Raji (cell line): ENCODE results near the gene ST6GALNAC6.

ENCODE experiments used
- POLR2A ChIP-seq: IDR thresholded peaks from 2 replicates; pipeline ENCODE4 v1.6.1; 2011; ENCODE audit warnings: low read depth, low read length, control low read depth; ENCODE audit not compliant: insufficient read depth

The ST6GALNAC6 gene

DNA sequence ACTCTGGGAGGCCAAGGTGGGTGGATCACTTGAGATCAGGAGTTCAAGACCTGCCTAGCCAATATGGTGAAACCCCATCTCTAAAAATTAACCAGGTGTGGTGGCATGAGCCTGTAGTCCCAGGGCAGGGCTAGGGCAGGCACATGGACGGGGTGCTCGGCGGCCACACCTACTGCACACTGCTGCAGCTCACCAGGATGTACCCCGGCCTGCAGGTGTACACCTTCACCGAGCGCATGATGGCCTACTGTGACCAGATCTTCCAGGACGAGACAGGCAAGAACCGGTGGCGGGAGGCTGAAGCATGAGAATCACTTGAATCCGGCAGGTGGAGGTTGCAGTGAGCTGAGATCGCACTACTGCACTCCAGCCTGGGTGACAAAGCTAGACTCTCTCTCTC lies 14.3 kb upstream of the ST6GALNAC6 start:
- TF ChIP-seq POLR2A = no peak

DNA sequence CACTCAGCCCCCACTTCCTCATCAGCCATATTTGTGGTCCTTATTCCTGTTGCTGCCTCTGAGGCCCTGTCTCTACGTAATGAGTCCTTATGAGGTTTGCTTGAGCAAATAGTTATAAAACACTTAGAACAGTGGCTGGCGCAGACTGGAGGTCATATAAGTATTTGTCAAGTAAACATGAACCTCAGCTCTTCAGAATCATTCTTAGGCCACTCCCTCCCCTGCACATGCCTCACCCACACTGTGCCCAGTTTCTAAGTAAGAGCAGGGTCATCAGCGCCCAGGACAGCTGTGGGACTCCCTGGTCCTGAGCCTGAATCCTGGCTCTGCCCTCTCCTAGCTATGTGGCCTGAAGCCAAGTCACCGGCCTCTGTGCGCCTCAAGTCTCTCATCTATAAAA lies 13.5 kb upstream of the ST6GALNAC6 start:
- TF ChIP-seq POLR2A = no peak

DNA sequence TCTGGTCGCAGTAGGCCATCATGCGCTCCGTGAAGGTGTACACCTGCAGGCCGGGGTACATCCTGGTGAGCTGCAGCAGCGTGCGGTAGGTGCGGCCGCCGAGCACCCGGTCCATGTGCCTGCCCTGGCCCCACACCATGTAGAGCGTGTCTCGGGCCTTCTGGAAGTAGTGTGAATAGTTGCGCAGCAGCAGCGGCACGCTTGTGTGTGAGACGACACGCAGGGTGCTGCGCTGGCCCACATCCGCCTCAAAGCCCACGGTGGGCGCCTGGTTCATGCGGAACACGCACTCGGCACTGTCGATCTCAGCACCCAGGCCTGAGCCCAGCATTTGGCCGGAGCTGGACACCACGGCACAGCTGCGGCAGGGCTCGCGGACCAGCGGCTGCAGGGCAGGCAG lies 12.9 kb upstream of the ST6GALNAC6 start:
- no peak for TF ChIP-seq POLR2A

DNA sequence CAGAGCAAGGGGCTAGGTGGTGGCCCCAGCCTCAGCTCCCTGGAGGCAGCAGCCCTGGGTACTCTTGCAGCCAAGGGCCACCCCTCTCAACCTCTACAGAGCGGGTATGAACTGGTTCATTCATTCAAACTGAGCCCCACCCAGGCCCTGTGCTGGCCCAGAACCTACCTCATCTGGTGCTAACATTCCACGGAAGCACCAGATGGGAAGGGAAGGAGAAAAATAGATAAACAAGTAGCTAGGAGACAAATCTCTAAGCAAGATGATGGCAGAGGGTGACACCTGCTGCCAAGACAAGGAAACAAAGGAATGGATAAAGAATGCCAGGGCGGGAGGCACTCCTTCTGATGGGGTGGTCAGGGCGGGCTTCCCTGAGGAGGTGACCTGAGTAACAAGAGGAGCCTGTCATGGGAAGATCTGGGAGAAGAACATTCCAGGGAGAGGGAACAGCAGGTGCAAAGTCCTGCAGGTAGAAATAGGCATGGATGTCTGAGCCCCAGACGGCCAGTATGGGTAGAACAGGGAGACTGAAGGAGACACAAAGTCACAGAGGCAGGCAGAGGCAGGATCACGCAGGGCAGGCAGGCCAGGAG lies 11.3 kb upstream of the ST6GALNAC6 start:
- no peak for TF ChIP-seq POLR2A

DNA sequence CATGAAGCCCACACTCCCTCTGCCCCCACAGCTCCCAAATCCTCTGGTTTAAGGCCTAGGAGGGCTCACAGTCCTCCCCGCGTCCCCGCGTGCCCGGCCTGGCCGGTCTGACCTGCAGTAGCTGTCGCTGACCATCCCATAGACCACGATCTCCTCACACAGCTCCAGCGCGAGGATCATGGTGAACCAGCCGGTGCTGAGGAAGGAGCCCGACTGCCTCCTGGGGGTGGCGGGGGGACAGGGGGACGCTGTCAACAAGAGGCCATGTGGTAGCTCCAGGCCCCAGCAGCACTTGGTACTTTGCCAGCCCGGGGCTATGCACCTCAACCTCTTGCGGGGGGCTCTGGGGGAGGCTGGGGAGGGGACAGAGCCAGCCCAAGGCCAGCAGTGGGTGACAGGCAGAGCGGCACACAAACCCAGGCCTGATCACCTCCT lies 10.5 kb upstream of the ST6GALNAC6 start:
- TF ChIP-seq POLR2A = no peak

DNA sequence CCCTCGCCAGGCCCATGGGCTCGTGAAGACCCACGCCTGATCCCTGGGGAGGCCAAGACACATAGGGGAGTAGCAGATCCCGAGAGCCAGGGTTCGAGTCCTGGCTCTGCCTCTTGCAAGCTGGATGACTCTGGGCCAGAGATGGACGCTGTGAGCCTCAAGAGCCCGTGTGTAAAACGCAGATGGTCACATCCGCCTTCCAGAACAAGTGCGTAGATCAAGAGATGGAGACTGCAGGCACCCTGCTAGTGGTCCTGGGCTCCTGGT lies 9.2 kb upstream of the ST6GALNAC6 start:
- TF ChIP-seq POLR2A = no peak

DNA sequence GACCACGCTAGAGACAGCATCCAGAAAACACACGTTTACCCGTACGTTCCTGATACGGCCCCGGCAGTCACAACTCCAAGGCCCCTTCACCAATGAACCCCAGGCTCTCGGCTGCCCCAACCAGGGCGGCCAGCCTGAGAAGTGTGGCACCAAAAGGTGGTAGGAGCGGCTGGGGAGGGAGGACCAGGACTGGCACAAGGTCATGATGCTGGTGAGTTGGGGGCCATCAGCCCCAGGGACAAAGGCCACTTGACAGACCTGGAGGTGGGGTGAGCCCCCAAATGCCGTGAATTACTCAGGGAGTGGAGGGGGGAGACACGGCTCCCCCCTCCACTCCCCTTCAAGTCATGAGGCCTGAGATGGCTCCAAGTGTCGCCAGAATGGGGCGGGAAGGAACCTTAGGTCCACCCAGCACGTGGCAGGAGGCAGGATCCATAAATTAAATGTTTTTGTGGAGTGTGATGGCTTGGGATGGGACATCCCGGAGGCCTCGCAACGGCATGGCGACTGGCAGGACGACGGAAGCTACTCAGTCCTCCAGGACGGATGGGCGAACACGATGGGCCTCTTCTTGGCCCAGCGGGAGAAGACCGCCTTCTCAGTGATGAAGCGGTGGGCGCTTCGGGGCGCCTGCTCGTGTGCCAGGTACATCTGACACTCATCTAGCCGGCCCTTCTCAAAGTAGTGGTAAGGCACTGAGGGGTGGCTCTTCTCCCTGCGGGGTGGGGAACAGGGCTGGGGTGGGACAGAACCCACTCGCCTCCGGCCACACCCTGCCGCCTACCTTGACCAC lies 8.7 kb upstream of the ST6GALNAC6 start:
- no peak for TF ChIP-seq POLR2A

DNA sequence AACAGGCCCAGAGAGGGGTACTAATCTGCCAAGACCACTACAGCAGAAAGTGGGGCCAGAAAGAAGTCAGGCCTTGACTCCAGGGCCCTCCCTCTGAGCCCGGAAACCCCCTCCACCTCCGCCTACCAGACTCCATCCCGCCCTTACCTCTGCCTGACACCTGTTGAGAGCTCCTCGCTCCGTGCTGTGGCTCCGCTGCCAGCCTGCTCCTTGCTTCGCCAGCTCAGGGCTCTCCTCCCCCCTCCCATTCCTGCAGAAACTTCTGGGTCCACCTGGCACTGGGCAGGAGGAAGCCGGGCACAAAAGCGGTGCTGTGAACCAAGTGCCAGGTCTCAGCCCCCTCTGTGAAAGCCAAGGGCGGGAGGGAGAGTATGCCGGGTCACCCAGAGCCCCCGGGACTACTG lies 6.4 kb upstream of the ST6GALNAC6 start:
- TF ChIP-seq POLR2A = no peak

DNA sequence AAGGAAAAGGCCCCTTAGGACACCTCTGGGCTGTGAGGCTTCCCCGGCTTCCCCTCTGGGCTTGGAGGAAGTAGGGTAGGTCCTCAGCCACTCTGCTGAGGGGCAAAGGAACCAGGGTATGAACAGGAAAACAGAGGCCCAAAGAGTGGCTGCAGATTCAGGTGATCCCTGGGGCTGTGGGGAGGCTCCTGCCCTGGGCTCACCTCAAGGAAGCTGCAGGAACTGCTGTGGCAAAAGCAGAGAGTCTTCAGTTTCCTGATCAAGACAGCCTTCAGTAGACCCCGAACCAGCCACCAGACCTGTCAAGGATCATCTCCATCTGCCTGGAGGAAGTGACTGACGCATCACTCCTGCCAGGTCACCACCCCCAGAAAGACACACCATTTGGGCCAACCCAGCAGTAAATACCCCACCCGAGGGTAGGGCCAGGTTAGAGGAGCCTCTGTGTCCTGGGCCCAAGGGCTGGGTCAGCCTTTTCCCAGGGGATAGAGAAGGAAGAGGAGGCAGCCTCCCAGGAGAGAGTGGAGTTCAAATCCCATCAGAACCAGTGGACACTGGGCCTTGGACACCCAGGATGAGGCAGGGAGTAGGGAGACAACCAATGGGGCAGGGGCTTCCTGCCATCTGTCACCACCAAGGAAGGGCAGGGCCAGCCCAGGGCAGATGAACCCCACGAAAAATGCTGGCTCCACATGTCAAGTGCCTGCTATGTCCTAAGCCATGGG lies 5.8 kb upstream of the ST6GALNAC6 start:
- peak; percentile 39; the same call in 1 of the 2 replicates for TF ChIP-seq POLR2A

DNA sequence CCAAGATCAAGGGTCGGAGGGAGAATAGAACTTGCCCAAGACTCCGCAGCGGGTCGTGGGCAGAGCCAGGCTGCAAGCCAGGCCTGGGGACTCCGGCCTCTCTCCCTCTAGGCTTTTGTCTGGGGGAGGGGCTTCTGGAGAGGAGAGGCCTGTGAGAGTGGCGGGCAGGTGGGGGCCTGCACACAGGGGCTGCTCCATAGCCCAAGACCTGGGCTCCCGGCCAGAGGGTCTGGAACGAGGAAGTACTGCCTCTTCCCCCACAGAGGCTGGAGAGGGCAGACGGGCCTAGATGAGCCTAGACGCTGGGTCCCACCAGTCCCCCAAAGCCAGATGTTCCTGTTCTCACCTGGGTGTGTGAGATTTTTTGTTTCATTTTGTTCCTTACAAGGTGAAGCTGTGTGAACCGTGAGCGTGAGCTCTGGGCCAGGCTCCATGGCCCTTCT lies 5.2 kb upstream of the ST6GALNAC6 start:
- no peak for TF ChIP-seq POLR2A

DNA sequence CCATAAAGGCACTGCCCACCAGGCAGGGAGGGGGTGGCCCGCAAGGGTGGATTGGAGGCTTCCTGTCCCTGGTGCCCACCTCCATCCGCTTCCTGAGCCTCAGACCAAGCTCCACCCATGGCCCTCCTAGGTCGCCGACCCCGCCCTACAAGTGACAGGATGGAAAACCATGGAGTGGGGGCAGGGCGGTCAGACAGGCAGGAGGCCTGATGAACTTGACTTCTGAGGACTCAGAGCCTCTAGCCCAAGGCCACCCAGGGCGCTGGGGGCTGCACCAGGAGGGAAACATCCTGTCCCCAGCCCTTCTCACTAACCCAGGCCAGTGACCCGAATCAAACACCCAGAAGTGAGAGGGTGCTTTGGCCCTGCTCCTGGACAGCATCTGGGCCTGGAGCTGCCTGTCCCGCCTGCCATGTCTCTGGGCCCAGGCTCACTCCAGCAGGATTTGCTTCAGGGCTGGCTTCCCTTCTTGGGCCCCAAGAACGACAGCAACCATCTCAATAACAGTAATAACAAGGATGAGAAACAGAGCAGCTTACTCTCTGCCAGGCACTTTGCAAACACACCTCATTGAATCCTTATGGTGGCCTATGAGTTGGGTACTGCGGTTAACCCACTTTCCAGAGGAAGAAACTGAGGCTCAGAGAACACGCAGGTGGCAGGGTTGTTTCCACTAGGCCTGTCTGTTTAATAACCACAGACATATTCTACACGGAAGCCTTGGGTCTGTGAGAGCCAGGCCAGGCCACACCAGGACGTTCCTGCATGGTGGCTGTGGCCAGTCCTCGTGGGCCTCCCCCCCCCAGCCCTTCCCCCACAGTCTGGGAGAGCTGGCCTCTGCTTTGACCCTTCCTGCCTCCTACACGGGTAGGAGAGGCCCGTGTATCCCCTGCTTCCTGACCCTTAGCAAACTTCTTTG lies 4.4 kb upstream of the ST6GALNAC6 start:
- peak; percentile 43 for TF ChIP-seq POLR2A

DNA sequence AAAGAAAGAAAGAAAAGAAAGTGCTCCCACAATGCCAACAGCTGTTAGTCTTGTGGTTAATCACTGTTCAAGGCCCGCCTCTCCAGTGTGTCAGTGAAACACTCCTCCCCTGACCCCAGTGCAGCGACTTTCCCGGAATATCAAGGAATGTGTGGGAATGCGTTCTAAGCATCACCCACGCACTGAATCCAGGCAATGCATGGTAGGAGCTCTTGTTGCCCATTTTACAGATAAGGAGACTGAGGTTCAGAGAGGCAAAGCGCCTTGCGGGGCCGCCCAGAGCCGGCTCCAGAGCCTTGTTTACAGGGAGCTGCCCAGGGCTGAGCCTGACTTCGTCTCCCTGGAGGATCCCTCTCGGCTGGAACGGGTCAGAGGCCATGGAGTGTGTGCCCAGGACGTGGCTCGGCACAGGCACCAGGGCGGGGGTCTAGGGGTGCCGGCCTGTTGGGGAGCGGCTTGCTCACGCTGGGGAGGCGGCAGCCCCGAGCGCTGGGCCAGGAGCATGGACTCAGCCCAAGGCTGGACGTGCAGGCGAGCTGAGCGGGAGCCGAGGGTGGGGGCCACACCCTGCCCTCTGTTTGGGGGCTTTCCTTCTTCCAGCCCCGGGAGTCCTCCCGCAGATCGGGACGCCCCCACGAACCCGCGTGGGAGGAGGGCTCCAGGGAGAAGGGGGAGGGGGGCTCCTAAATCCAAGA lies 823 bp downstream of the ST6GALNAC6 start:
- TF ChIP-seq POLR2A = no peak

DNA sequence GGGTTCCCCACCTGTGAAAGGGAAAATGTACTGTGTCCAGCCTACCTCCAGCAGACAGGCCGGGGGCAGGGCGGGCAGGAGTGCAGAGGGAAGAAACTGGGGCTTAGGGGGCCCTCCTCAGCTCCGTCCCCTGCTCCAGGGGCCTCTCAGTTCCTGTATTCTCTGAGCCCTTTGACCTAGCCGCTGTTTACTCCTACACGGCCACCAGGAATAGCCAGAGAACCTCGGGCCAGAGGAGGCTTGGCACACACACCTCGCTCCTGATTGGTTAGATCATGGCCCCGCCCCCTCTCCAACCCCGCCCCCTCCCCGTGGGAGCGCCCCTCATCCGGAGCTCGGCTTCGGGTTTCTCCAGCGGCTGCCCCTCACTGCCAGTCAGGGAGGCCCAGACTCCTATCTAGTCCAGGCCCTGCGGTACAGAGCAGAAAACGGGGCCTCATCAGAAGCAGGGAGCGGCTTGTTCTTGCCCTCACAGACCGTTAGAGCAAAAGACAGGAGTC lies 2.2 kb downstream of the ST6GALNAC6 start:
- no peak for TF ChIP-seq POLR2A
